PC-3 (cell line): ENCODE measurements around the gene PRR5L. TPM values are rescaled to one million over a fixed set of nuclear protein-coding genes. Genes with fewer than 3 reads are reported as not detected.

ENCODE experiments used
- ATAC-seq: fragments of 200-7000 bp; cut with Tn5 transposase; 2 replicates; pipeline ENCODE4 v1.9.1; 2020; ENCODE audit warnings: mild to moderate bottlenecking, moderate library complexity
- BruUV-seq: library from RNA; stranded (reverse); fragments of 400-500 nt; replicated peaks from 2 replicates; lab custom pipeline; 2021; lab: Mats Ljungman, UMichigan
- CTCF ChIA-PET: fragments of 300-600 bp; sonication (Branson Sonifier 250); formaldehyde crosslinking; loops from one replicate; lab custom pipeline; 2022; ENCODE audit warnings: antibody characterized with exemption; lab: Charles Lee
- POLR2A ChIA-PET: fragments of 300-600 bp; sonication (Branson Sonifier 250); formaldehyde crosslinking; loops from one replicate; lab custom pipeline; 2022; ENCODE audit warnings: antibody characterized with exemption; ENCODE audit not compliant: unreplicated experiment; lab: Charles Lee
- DNase-seq: peaks from one replicate; pipeline ENCODE4 v3.0.0-alpha.2; 2015
- H2AFZ ChIP-seq: fragments of 300-600 bp; sonication (generic); 2 replicates; pipeline ENCODE4 v1.6.0; 2016; ENCODE audit warnings: antibody characterized with exemption, low read length
- H3F3A ChIP-seq: fragments of 300-600 bp; sonication (generic); one replicate; pipeline ENCODE4 v1.6.0; 2017; ENCODE audit warnings: antibody characterized with exemption, low read length, control low read depth, mild to moderate bottlenecking; ENCODE audit not compliant: unreplicated experiment
- H3K27ac ChIP-seq: fragments of 300-600 bp; sonication (generic); 2 replicates; pipeline ENCODE4 v1.5.1; 2016; ENCODE audit warnings: mild to moderate bottlenecking, low read length
- H3K27me3 ChIP-seq: fragments of 300-600 bp; sonication (generic); 2 replicates; pipeline ENCODE4 v1.6.1; 2016; ENCODE audit warnings: low read length, mixed read lengths
- H3K36me3 ChIP-seq: fragments of 300-600 bp; sonication (generic); 2 replicates; pipeline ENCODE4 v1.6.1; 2016; ENCODE audit warnings: low read depth, mixed run types, low read length, mixed read lengths
- H3K4me1 ChIP-seq: fragments of 300-600 bp; sonication (generic); 2 replicates; pipeline ENCODE4 v1.5.1; 2016; ENCODE audit warnings: low read length; ENCODE audit not compliant: insufficient read depth
- H3K4me2 ChIP-seq: fragments of 300-600 bp; sonication (generic); 2 replicates; pipeline ENCODE4 v1.6.0; 2016; ENCODE audit warnings: low read length
- H3K4me3 ChIP-seq: fragments of 300-600 bp; sonication (generic); 2 replicates; pipeline ENCODE4 v1.5.1; 2016; ENCODE audit warnings: mild to moderate bottlenecking, low read length, mixed read lengths
- H3K79me2 ChIP-seq: fragments of 300-600 bp; sonication (generic); 2 replicates; pipeline ENCODE4 v1.6.1; 2017; ENCODE audit warnings: low read length, mixed read lengths
- H3K9ac ChIP-seq: fragments of 300-600 bp; sonication (generic); 2 replicates; pipeline ENCODE4 v1.6.0; 2016; ENCODE audit warnings: mild to moderate bottlenecking, low read length
- H3K9me2 ChIP-seq: fragments of 300-600 bp; sonication (generic); replicated peaks from 2 replicates; pipeline ENCODE4 v1.6.1; 2016; ENCODE audit warnings: mixed run types, low read length, mixed read lengths
- H3K9me3 ChIP-seq: fragments of 300-600 bp; sonication (generic); 2 replicates; pipeline ENCODE4 v1.6.1; 2016; ENCODE audit warnings: low read length, mixed read lengths
- H4K20me1 ChIP-seq: fragments of 300-600 bp; sonication (generic); 2 replicates; pipeline ENCODE4 v1.6.1; 2016; ENCODE audit warnings: low read length, mixed read lengths
- CTCF ChIP-seq: fragments of 300-600 bp; sonication (generic); conservative IDR thresholded peaks from 2 replicates; pipeline ENCODE4 v1.5.1; 2017; ENCODE audit warnings: antibody characterized with exemption, low read depth, mild to moderate bottlenecking, low read length
- EZH2 ChIP-seq: fragments of 300-600 bp; sonication (generic); IDR thresholded peaks from one replicate; pipeline ENCODE4 v1.6.1; 2017; ENCODE audit warnings: antibody characterized with exemption, mild to moderate bottlenecking, low read length; ENCODE audit not compliant: unreplicated experiment
- EZH2phosphoT487 ChIP-seq: fragments of 300-600 bp; sonication (generic); IDR thresholded peaks from 2 replicates; pipeline ENCODE4 v1.6.1; 2018; ENCODE audit warnings: mild to moderate bottlenecking, antibody characterized with exemption, low read length, borderline replicate concordance
- intact Hi-C: fragments of 100-400 bp; cut with micrococcal nuclease; formaldehyde crosslinking; loops from 2 replicates; pipeline ENCODE4 v1.9.0; 2023
- total RNA-seq: library from RNA; depleted of rRNA; stranded (reverse); fragments of >200 nt; gene quantifications from 2 replicates; pipeline ENCODE4 v1.2.3, GENCODE V29; 2014

Gene PRR5L
- total RNA-seq, 1 experiment from 2014 or later: 4.7 TPM

- peaks cover 20% of the 10 kb centered on the region for H3K4me1 ChIP-seq
- CTCF ChIA-PET: no interaction called here
- H3K4me3 ChIP-seq: no peak overlapping the region
- H4K20me1 ChIP-seq: no peaks in the 10 kb centered on the region
- no peaks in the 10 kb centered on the region for H3K9me2 ChIP-seq
- no peaks in the 10 kb centered on the region for H3K36me3 ChIP-seq
- no peak for TF ChIP-seq CTCF
- no peak for TF ChIP-seq EZH2phosphoT487
- no peak for TF ChIP-seq EZH2
- no peak overlapping the region for H3K4me2 ChIP-seq
- H3K9me3 ChIP-seq: no peaks in the 10 kb centered on the region
- POLR2A ChIA-PET: no interaction called here
- BruUV-seq: no TSS peak
- no peaks in the 10 kb centered on the region for H3K79me2 ChIP-seq
- intact Hi-C loops: no loop called here
- DNase-seq (no peak), ATAC-seq (no peak)
- no peaks in the 10 kb centered on the region for H3K27me3 ChIP-seq
- H3F3A ChIP-seq: no peaks in the 10 kb centered on the region
- no peak overlapping the region for H3K9ac ChIP-seq
- H3K27ac ChIP-seq: no peak overlapping the region
- H2AFZ ChIP-seq: no peak overlapping the region
These were observed 147.6 kb downstream of the PRR5L start for GRCh38 chr11:36443661-36444060.

GRCh38 chr11:36446135-36446534 is 150.0 kb downstream of the PRR5L start:
- POLR2A ChIA-PET: interaction anchor here (0.6 kb wide), 1 partner anchor 114 kb away, joined by 3 read pairs; no protein-coding TSS in a partner anchor
- intact Hi-C loops: no loop called here
- H3K79me2 ChIP-seq: no peaks in the 10 kb centered on the region
- no peak overlapping the region for H3K9ac ChIP-seq
- no peaks in the 10 kb centered on the region for H3K9me2 ChIP-seq
- H3K36me3 ChIP-seq: no peaks in the 10 kb centered on the region
- H3K4me2 ChIP-seq: no peak overlapping the region
- no peak overlapping the region for H3K4me3 ChIP-seq
- CTCF ChIA-PET: no interaction called here
- no peaks in the 10 kb centered on the region for H3K9me3 ChIP-seq
- no peak overlapping the region for H3K27ac ChIP-seq
- H3K27me3 ChIP-seq: no peaks in the 10 kb centered on the region
- peaks cover 23% of the 10 kb centered on the region for H3K4me1 ChIP-seq
- H3F3A ChIP-seq: no peaks in the 10 kb centered on the region
- H2AFZ ChIP-seq: no peak overlapping the region
- H4K20me1 ChIP-seq: no peaks in the 10 kb centered on the region
- no TSS peak for BruUV-seq
- DNase-seq (no peak), ATAC-seq (no peak)
- TF ChIP-seq EZH2phosphoT487: no peak

DNA sequence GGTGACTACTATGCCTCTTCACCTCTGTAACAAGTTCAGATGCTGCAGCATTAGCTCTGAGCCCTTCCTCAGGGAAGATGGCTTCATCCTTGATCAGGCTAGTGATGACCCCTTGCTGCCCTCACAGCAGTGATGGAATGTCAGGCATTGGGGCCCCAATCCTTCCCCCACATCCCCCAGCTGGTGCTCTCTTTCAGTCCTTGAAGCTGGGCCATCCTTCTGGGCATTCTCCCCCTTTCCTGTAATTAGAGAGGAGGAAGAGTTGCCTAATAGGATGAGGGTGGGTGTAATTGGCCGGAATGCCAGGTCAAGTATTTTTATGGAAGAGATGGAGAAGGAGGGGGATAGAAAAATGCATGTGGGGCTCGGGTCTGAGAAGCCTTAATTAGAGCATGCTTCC is 151.4 kb downstream of the PRR5L start:
- Histone ChIP-seq H2AFZ (no peak overlapping the region), H3K9ac (no peak overlapping the region), H3K79me2 (no peaks in the 10 kb centered on the region), H3K27ac (no peak overlapping the region), H3K9me2 (no peaks in the 10 kb centered on the region), H3K4me2 (peak overlapping the region; percentile 43), H3K4me3 (no peak overlapping the region), H3K4me1 (peaks cover 27% of the 10 kb centered on the region), H3K27me3 (no peaks in the 10 kb centered on the region), H3K9me3 (no peaks in the 10 kb centered on the region), H4K20me1 (no peaks in the 10 kb centered on the region), H3K36me3 (no peaks in the 10 kb centered on the region), H3F3A (no peaks in the 10 kb centered on the region)
- intact Hi-C loops: no loop called here
- CTCF ChIA-PET: no interaction called here
- DNase-seq: peak; percentile 53
- POLR2A ChIA-PET: no interaction called here
- no peak for ATAC-seq
- no peak for TF ChIP-seq CTCF
- TF ChIP-seq EZH2phosphoT487: no peak
- TF ChIP-seq EZH2: no peak
- no TSS peak for BruUV-seq
